GM12874 (cell line): ENCODE data around the gene OPCML.

Experiments
- CTCF ChIP-seq: IDR thresholded peaks from 2 replicates; pipeline ENCODE4 v1.5.1; 2011; ENCODE audit warnings: low read depth, mild to moderate bottlenecking, control low read depth, low read length, moderate library complexity; ENCODE audit not compliant: insufficient read depth

Gene OPCML

GRCh38 chr11:133133050-133133449 lies 399.3 kb downstream of the OPCML start:
- no peak for TF ChIP-seq CTCF

GRCh38 chr11:133127741-133128140 lies 404.6 kb downstream of the OPCML start:
- TF ChIP-seq CTCF: no peak

- no peak for TF ChIP-seq CTCF
Measured at GRCh38 chr11:133123796-133124195, 408.5 kb downstream of the OPCML start.

- no peak for TF ChIP-seq CTCF
Measured at GRCh38 chr11:133123366-133123765, 408.9 kb downstream of the OPCML start.

- TF ChIP-seq CTCF: no peak
Measured at GRCh38 chr11:133122256-133122655, 410.0 kb downstream of the OPCML start.

- no peak for TF ChIP-seq CTCF
Measured at GRCh38 chr11:133118563-133119268, 413.6 kb downstream of the OPCML start.

- no peak for TF ChIP-seq CTCF
Measured at GRCh38 chr11:133115099-133115498, 417.2 kb downstream of the OPCML start.
